NCI-H748 (cell line): Measurements from ENCODE around the gene IL15.
A peak's percentile ranks its signal among the peaks of the same experiment; 100 is the strongest.
"Not testable (repeated sequence)": the region's sequence is repeated elsewhere in the genome, so short reads cannot be mapped to it uniquely, and the experiment has no call there.

Experiments
- DNase-seq: peaks from one replicate; lab custom pipeline; 2025; ENCODE audit not compliant: unreplicated experiment; lab: John Stamatoyannopoulos, UW

IL15 gene

DNA sequence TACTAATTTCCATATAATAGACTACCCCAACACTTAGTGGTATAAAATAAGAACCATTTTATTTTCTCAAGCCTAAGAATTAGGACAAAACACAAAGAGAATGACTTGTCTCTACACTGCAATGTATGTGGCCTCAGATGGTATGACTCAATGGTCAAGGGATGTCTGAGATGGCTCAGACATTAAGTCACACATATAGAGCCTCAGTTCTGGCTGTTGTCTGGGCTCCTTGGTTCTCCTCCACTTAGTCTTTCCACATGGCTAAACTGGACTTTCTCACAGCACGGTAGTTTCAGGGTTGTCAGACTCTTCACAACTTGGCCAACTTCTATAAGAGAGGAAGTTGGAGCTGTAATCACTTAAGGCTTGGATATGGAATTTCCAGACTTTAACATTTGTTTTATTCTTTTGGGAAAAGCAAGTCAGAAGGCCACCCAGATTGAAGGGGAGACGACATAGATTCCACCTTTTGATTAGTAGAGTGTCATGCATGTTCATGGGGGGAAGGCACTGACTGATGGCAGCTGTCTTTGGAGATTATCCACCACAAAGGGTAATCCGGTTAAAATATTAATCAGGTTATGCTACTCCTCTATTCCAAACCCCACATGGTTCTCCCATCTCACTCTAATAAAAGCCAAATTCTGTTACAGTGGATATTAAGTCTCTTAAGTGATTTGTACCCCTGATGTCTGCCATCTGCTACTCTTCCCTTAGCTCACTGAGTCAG is 9.4 kb downstream of the IL15 start:
- no peak for DNase-seq

DNA sequence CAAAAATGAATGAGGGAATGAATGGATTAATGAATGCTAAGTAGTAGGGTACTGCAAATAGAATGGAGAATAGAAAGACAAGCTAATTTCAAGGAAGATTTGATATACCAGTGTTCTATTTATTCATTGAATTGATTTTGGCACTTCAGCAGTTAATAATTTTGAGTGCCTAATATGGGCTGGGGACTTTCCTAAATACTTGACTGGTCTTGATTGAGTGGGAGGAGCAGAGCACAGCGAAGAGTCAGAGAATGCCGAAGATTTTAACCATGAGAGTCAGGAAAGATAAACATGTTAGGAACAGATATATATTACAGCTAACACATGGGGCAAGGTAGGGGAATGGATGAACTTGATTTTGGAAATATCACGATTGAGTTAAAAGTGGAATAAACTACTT is 10.6 kb downstream of the IL15 start:
- no peak for DNase-seq

DNA sequence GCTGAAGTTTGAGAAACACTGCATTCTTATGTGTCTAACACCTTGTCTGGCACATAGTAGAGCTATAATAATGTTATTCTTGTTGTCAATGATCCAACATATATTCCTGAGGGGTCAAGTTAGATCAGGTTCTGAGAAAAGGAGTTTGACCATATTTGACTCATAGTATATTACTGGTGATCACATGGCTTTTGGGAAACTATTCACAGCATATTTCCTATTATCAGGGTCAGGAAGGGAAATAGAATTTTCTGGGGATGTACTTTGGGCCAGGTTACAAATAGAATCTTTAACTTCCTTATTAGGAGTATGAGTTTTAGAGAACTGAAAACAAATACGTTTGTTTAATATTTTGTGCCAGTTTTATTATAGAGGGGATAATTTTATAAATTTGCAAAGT is 11.6 kb downstream of the IL15 start:
- no peak for DNase-seq

DNA sequence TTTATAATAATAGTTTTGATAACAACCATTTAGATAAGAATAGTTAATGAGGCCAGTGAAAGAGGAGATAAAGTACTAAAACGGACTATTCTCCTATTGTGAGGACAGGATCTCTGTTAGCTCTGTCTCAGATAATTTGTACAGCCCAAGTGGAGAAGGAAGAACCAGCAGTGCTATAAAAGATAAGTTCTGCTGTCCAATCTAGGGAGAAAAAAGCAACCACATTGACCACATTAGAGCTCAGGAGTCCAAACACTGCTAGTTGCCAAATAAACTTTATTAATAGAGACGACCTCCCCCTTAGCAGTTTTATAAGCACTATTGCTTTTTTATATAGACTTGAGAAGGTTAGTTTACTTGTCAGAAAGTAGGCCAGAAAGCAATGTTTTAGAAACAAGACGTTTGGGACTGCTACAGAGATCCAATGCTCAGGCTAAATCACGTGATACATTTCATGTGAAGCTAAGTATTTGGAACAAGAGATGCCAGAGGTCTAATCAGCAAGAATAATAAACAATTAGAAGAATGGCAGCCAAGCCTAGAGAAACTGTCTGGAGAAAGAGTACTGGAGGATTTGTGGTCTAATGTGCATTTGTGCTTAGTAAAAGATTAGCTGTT is 15.9 kb downstream of the IL15 start:
- no peak for DNase-seq

GRCh38 chr4:141654098-141654497 is 17.7 kb downstream of the IL15 start:
- peak; percentile 29 for DNase-seq

- no peak for DNase-seq
These were observed 19.6 kb downstream of the IL15 start for GRCh38 chr4:141656031-141656430.

DNA sequence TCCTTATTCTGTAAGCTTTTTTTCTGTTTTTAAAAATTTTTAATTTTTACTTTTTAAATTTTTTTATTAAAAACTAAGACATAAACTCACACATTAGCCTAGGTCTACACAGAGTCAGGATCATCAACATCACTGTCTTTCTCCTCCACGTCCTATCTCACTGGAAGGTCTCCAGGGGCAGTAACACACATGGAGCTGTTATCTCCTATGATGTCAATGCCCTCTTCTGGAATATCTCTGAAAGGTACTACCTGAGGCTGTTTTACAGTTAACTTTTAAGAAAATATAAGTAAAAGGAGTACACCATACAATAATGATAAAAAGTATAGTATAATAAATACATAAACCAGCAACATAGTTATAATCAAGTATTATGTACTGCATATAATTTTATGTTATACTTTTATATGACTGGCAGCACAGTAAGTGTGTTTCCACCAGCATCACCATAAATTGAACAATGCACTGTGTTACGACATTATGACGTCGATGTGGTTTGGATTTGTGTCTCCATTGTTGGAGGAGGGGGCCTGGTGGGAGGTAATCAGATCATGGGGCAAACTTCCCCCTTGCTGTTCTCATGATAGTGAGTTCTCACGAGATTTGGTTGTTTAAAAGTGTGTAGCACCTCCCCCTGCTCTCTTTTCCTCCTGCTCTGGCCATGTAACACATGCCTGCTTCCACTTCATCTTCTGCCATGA is 21.3 kb downstream of the IL15 start:
- no peak for DNase-seq

GRCh38 chr4:141658309-141658708 is 21.9 kb downstream of the IL15 start:
- no peak for DNase-seq

- no peak for DNase-seq
These were observed 23.2 kb downstream of the IL15 start for GRCh38 chr4:141659539-141659938.

DNA sequence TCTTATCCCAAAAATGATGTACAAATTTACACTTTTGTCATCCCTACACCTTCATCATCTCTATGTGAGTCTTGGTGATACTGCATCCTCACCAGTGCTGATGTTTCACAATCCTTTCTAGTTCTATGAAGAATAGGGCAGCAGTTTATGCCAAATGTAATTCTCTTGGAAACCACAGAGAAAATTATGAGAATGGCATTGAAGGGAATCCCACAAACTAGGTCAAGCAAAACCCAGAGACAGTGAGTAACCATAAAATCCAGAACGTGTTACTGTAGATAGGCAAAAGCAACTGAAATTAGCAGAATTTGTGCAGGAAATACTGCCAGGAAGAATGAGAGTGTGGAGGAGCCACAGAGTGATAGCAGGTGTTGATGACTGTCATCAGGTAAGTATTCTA is 24.5 kb downstream of the IL15 start:
- DNase-seq = no peak

DNA sequence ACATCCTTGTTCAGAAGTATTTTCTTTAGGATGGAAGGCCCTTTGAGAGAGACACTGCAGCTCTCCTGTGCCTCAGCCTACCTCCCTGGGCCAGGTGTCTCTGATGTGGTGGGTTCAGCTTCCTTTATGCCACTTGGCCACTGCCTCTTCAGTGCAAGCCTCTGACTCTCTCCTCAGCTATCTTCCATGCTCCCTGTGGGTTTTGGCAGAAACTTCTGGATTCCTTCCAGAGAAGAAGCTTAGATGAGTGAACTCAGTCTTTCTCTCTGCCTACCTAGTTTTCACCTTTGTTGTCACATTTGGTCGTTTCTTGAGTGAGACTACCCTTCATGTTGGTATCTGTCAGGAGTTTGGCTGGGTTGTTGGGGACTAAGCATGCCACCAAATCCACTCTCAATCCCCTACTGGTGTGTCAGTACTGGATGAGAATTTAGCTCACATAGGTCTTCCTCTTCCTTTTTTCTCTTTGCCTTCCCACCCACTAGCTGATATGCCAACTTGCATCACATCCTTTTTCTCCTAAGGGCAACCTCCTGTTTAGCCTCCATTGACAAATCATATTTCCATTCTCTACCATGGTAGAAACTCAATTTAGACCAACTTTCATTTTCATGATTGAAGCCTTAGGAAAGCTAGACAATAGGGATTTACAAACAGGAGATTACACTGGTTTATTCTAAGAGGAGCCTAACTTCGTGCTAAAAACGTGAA is 32.0 kb downstream of the IL15 start:
- DNase-seq = no peak

DNA sequence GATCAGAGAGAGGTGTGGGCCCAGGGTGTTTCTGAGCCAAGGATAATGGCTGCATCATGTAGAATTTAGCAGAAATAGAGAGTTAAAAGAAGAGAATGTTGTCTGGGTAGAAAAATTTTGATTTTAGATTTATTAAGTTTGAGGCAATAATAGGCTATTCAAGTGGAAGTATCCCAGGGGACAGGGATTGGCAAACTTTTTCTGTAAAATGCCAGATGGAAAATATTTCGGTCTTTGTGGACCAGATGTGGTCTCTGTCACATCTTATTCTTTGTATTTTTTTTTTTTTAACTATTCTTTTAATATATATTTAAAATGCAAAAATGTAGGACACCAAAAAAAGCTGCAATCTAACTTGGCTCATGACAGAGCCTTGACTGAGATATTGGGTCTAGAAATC is 33.1 kb downstream of the IL15 start:
- no peak for DNase-seq

- no peak for DNase-seq
These were observed 39.0 kb downstream of the IL15 start for GRCh38 chr4:141675384-141675783.

DNA sequence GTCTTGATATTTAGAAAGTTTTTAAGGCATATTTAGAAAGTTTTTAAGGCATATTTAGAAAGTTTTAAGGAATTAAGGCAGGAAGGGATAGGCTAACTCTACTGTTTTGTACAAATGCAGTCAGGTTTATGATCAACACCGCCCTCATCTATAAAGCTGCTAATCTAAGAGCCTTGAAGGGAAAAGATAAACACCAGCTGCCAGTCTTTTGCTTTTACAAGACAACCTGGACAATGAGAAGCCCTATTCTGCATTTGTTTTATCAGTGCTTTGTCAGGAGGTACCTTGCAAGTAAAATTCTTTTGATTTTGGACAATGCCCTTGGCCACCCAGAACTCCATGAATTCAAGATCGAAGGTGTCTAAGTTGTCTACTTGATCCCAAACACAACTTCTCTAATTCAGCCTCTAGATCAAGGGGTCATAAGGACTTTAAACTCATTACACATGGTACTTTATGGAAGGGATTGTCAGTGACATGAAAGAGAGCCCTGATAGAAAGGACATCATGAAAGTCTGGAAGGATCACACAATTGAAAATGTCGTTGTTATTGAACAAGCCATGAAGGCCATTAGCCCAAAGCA is 39.8 kb downstream of the IL15 start:
- DNase-seq = peak; percentile 1

- DNase-seq = no peak
These were observed 43.7 kb downstream of the IL15 start for GRCh38 chr4:141680060-141680459.

GRCh38 chr4:141684785-141685184 is 48.4 kb downstream of the IL15 start:
- no peak for DNase-seq

- peak; percentile 15 for DNase-seq
These were observed 49.9 kb downstream of the IL15 start for GRCh38 chr4:141686146-141686775.

DNA sequence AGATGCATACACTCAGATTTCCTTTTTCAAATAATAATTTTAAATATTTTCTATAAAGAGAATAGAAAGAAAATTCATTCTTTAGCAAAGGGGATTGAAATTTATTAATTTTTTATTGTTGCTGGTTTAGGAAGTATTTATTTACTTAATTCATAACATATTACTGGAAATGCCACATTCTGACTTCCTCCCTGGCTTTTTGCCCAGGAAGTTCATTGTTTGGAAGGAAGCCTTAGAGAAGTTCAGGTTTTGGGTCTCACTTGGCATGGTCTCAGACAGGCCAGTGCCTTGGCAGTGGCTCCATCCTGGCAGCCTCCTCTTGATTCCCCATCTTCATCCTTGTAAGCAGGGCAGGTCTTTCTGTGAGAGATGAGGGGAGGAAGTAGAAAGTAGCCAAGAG is 50.5 kb downstream of the IL15 start:
- no peak for DNase-seq

- DNase-seq = not testable (repeated sequence)
These were observed 53.4 kb downstream of the IL15 start for GRCh38 chr4:141689726-141690296.

- not testable (repeated sequence) for DNase-seq
These were observed 54.9 kb downstream of the IL15 start for GRCh38 chr4:141691247-141691646.
